Adrenal gland (tissue), 5 donors: Measurements from ENCODE around the gene ANKRD18A.
"Not testable (repeated sequence)": the region's sequence is repeated elsewhere in the genome, so short reads cannot be mapped to it uniquely, and the experiment has no call there.

Experiments
- POLR2A ChIP-seq, 2 donors: fragments of 450-650 bp; IDR thresholded peaks; one replicate each; pipeline ENCODE4 v1.6.1; 2017; ENCODE audit warnings: antibody characterized with exemption in 2 of 2, mild to moderate bottlenecking in 2 of 2, moderate library complexity in 1 of 2
- TF ChIP-seq, protein P1 (sequence below), 6 experiments: fragments of 450-650 bp in 4 of 6; fragments of 200-600 bp in 2 of 6; sonication (generic) in 1 of 6; IDR thresholded peaks; 1 replicate in 5 of 6; 2 replicates in 1 of 6; pipeline versions ENCODE4 v1.5.1 to v1.8.0; 2016 to 2021; ENCODE audit warnings: antibody characterized with exemption in 6 of 6, mild to moderate bottlenecking in 2 of 6, moderate library complexity in 1 of 6
- donor health status: DM: no; HTN: no; CAD: no.

DNA sequence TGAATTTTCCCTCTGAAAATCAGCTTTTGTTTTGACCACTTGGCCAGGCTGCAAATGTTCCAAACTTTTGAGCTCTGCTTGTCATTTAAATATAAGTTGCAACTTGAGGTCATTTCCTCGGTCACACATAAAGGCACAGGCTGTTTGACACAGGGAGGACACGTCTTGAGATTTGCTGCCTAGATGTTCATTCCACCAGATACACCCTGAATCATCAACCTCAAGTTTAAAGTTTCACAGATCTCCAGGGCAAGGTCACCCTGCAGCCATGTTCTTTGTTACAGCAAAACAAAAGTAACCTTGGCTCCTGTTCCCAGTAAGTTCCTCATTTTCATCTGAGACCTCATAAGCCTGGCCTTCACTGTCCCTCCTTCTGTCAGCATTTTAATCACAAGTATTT lies 59.3 kb downstream of the ANKRD18A start:
- TF ChIP-seq, protein P1, sequence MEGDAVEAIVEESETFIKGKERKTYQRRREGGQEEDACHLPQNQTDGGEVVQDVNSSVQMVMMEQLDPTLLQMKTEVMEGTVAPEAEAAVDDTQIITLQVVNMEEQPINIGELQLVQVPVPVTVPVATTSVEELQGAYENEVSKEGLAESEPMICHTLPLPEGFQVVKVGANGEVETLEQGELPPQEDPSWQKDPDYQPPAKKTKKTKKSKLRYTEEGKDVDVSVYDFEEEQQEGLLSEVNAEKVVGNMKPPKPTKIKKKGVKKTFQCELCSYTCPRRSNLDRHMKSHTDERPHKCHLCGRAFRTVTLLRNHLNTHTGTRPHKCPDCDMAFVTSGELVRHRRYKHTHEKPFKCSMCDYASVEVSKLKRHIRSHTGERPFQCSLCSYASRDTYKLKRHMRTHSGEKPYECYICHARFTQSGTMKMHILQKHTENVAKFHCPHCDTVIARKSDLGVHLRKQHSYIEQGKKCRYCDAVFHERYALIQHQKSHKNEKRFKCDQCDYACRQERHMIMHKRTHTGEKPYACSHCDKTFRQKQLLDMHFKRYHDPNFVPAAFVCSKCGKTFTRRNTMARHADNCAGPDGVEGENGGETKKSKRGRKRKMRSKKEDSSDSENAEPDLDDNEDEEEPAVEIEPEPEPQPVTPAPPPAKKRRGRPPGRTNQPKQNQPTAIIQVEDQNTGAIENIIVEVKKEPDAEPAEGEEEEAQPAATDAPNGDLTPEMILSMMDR (IDR thresholded peaks at IDR 0.05) = not testable (repeated sequence)
- TF ChIP-seq POLR2A (IDR thresholded peaks at IDR 0.05) = not testable (repeated sequence)
